Large intestine (tissue), 12 donors: ENCODE results near the gene PCK1. TPM values are rescaled to one million over a fixed set of nuclear protein-coding genes. Genes with fewer than 3 reads are reported as not detected.
"Not testable (repeated sequence)": the region's sequence is repeated elsewhere in the genome, so short reads cannot be mapped to it uniquely, and the experiment has no call there.

Experiments used
- DNase-seq, 2 donors: peaks; one replicate each; pipeline versions ENCODE4 v3.0.0 to v3.0.0-alpha.2; 2013
- H3K27ac ChIP-seq: one replicate; pipeline ENCODE4 v1.5.1; 2013; ENCODE audit warnings: low read length
- H3K27me3 ChIP-seq: 2 replicates; pipeline ENCODE4 v1.6.1; 2013; ENCODE audit warnings: low read length; ENCODE audit not compliant: control insufficient read depth, insufficient read depth
- H3K36me3 ChIP-seq: 2 replicates; pipeline ENCODE4 v1.6.1; 2013; ENCODE audit warnings: low read length; ENCODE audit not compliant: control insufficient read depth, insufficient read depth
- H3K4me1 ChIP-seq: one replicate; pipeline ENCODE4 v1.6.1; 2013; ENCODE audit warnings: low read length; ENCODE audit not compliant: control insufficient read depth, insufficient read depth
- H3K4me3 ChIP-seq: one replicate; pipeline ENCODE4 v1.5.1; 2013; ENCODE audit warnings: low read length
- H3K9me3 ChIP-seq: one replicate; pipeline ENCODE4 v1.6.1; 2013; ENCODE audit warnings: mild to moderate bottlenecking, low read depth, low read length, moderate library complexity; ENCODE audit not compliant: control insufficient read depth
- WGBS: methylation state at CpG from one replicate; pipeline ENCODE4 v1.1.5; 2013; ENCODE audit warnings: low lambda C conversion rate; ENCODE audit not compliant: insufficient coverage; 5-methylcytosine and 5-hydroxymethylcytosine counted together
- long read RNA-seq, 11 donors: transcript quantifications; one replicate each; lab custom pipeline, GENCODE V29; 2026
- polyA plus RNA-seq: library from polyadenylated mRNA; unstranded; fragments of 120-200 nt; gene quantifications from one replicate; pipeline ENCODE4 v1.2.1, GENCODE V29; 2013

Gene PCK1
- polyA plus RNA-seq, result 13.3 TPM
- long read RNA-seq, donor 1, result 0 reads
- long read RNA-seq, donor 2, partial matches to known transcripts, result 0 of 1 reads
- long read RNA-seq, donor 2, other reads (novel, unspliced or antisense), result 0 of 1 reads
- long read RNA-seq, donor 3, result 0 reads
- long read RNA-seq, donor 4, result 0 reads
- long read RNA-seq, donor 5, result 0 reads
- long read RNA-seq, donor 6, full-length matches to known transcripts, result 4 of 4 reads
- long read RNA-seq, donor 6, partial matches to known transcripts, result 0 of 4 reads
- long read RNA-seq, donor 6, other reads (novel, unspliced or antisense), result 0 of 4 reads
- long read RNA-seq, donor 7, result 0 reads
- long read RNA-seq, donor 8, partial matches to known transcripts, result 0 of 1 reads
- long read RNA-seq, donor 8, other reads (novel, unspliced or antisense), result 0 of 1 reads
- long read RNA-seq, donor 9, full-length matches to known transcripts, result 3 of 3 reads
- long read RNA-seq, donor 9, partial matches to known transcripts, result 0 of 3 reads
- long read RNA-seq, donor 9, other reads (novel, unspliced or antisense), result 0 of 3 reads
- long read RNA-seq, donor 10, full-length matches to known transcripts, result 2 of 2 reads
- long read RNA-seq, donor 10, partial matches to known transcripts, result 0 of 2 reads
- long read RNA-seq, donor 10, other reads (novel, unspliced or antisense), result 0 of 2 reads
- long read RNA-seq, donor 11, full-length matches to known transcripts, result 2 of 2 reads
- long read RNA-seq, donor 11, partial matches to known transcripts, result 0 of 2 reads
- long read RNA-seq, donor 11, other reads (novel, unspliced or antisense), result 0 of 2 reads

DNA sequence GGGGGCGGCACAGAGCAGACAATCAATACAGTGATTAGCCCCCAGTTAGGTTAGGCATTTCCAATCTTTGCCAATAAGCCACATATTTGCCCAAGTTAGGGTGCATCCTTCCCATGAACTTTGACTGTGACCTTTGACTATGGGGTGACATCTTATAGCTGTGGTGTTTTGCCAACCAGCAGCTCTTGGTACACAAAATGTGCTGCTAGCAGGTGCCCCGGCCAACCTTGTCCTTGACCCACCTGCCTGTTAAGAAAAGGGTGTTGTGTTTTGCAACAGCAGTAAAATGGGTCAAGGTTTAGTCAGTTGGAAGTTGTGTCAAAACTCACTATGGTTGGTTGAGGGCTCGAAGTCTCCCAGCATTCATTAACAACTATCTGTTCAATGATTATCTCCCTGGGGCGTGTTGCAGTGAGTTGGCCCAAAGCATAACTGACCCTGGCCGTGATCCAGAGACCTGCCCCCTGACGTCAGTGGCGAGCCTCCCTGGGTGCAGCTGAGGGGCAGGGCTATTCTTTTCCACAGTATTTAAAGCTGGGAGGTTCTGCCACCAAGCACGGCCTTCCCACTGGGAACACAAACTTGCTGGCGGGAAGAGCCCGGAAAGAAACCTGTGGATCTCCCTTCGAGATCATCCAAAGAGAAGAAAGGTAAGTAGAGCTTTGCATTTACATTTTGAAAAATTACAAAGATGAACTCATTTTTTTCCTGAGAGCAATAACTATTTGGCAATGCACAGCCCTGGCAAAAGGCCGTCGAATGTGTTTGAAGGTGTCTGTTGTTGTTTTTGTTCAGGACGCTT lies at the start of gene PCK1:
Gene PCK1 (plus strand): TSS at position 557 of the 802 bp plus-strand sequence. CDS start 302 bp downstream, outside the sequence.
- peak within 1 kb of the TSS; percentile 84 for H3K27ac ChIP-seq
- H3K9me3 ChIP-seq, result peaks cover 29% of the 10 kb centered on the region
- no peaks in the 10 kb centered on the region for H3K27me3 ChIP-seq
- H3K36me3 ChIP-seq, result peaks cover 30% of the 10 kb centered on the region
- H3K4me1 ChIP-seq, result peaks cover 37% of the 10 kb centered on the region
- WGBS, result 0% methylated on average over 1 of the region's 14 CpGs
- no peak within 1 kb of the TSS for H3K4me3 ChIP-seq
- DNase-seq, result peak; percentile 95 to 99

GRCh38 chr20:57511709-57512108 lies 49.2 kb upstream of the PCK1 start:
- not testable (repeated sequence) for H3K9me3 ChIP-seq, H3K27ac ChIP-seq, DNase-seq, H3K36me3 ChIP-seq, H3K4me3 ChIP-seq, H3K4me1 ChIP-seq, H3K27me3 ChIP-seq
- WGBS, result 80% methylated on average over 2 of the region's 7 CpGs

GRCh38 chr20:57512432-57512831 lies 48.5 kb upstream of the PCK1 start:
- no peaks in the 10 kb centered on the region for H3K36me3 ChIP-seq
- H3K27me3 ChIP-seq, result no peaks in the 10 kb centered on the region
- no peak for DNase-seq
- H3K4me1 ChIP-seq, result peaks cover 2% of the 10 kb centered on the region
- no peak overlapping the region for H3K4me3 ChIP-seq
- WGBS, result no CpG with 5 or more reads among the region's 5 CpGs
- no peak overlapping the region for H3K27ac ChIP-seq
- no peaks in the 10 kb centered on the region for H3K9me3 ChIP-seq

GRCh38 chr20:57513199-57513598 lies 47.7 kb upstream of the PCK1 start:
- H3K36me3 ChIP-seq, result no peaks in the 10 kb centered on the region
- H3K4me3 ChIP-seq, result no peak overlapping the region
- WGBS, result no CpG with 5 or more reads among the region's 1 CpG
- DNase-seq, result no peak
- no peak overlapping the region for H3K27ac ChIP-seq
- H3K9me3 ChIP-seq, result no peaks in the 10 kb centered on the region
- H3K27me3 ChIP-seq, result no peaks in the 10 kb centered on the region
- peaks cover 2% of the 10 kb centered on the region for H3K4me1 ChIP-seq

DNA sequence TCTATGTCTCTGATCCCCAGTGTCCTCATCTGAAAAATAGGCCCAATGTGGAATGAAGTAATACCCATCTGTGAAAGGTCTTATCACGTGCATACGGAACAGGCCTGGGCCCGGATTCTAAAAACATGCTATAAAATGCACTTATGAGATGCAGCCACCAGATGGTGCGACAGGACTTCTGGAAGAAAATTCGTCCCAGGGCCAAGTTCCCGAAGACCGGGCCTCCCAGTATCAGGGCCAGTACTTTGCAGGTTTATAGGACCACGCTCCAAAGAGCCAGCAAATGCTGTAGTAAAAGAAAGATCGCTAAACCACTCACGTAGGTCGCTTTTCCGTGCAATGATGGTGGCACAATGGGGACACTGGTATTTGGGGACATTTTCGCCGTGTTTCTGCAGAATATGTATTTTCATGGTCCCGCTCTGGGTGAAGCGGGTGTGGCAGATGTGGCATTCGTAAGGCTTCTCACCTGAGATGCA lies 46.6 kb upstream of the PCK1 start:
- Histone ChIP-seq H3K27me3 (no peaks in the 10 kb centered on the region), H3K4me1 (peaks cover 2% of the 10 kb centered on the region), H3K4me3 (no peak overlapping the region), H3K27ac (no peak overlapping the region), H3K36me3 (no peaks in the 10 kb centered on the region), H3K9me3 (no peaks in the 10 kb centered on the region)
- peak; percentile 61 to 66 for DNase-seq
- WGBS, result no CpG with 5 or more reads among the region's 17 CpGs

DNA sequence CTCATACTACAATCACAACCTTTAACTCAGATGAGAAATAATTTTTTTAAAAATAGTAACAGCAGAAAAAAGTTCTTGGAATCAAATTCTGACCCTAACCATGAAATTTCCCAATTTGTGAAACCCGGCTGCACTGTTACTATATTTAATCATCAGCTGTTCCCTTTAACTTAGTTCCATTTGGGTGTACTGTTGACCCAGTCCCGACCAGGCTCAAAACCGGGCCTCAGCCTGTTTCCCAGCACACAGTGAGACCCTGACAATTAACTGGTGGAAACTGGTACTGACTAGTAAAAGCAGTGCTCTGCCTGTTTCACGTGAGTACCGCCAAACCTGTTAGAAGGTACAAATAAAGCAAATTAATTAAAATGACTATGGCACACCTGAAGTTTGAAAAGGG lies 43.0 kb upstream of the PCK1 start:
- no peak overlapping the region for H3K4me3 ChIP-seq
- H3K27ac ChIP-seq, result no peak overlapping the region
- no CpG with 5 or more reads among the region's 5 CpGs for WGBS
- no peaks in the 10 kb centered on the region for H3K36me3 ChIP-seq
- no peaks in the 10 kb centered on the region for H3K9me3 ChIP-seq
- H3K27me3 ChIP-seq, result no peaks in the 10 kb centered on the region
- peaks cover 2% of the 10 kb centered on the region for H3K4me1 ChIP-seq
- no peak for DNase-seq

GRCh38 chr20:57522380-57523140 lies 38.4 kb upstream of the PCK1 start:
- WGBS, result 17% methylated on average over 1 of the region's 5 CpGs
- DNase-seq, result no peak
- Histone ChIP-seq H3K27me3 (no peaks in the 10 kb centered on the region), H3K27ac (no peak overlapping the region), H3K4me1 (peaks cover 2% of the 10 kb centered on the region), H3K9me3 (no peaks in the 10 kb centered on the region), H3K4me3 (no peak overlapping the region), H3K36me3 (no peaks in the 10 kb centered on the region)

- no peaks in the 10 kb centered on the region for H3K9me3 ChIP-seq
- H3K4me3 ChIP-seq, result no peak overlapping the region
- no peaks in the 10 kb centered on the region for H3K27me3 ChIP-seq
- no CpG with 5 or more reads among the region's 11 CpGs for WGBS
- DNase-seq, result no peak
- H3K27ac ChIP-seq, result no peak overlapping the region
- no peaks in the 10 kb centered on the region for H3K36me3 ChIP-seq
- H3K4me1 ChIP-seq, result peaks cover 2% of the 10 kb centered on the region
Observed at GRCh38 chr20:57523782-57524181, 37.1 kb upstream of the PCK1 start.

- peaks cover 2% of the 10 kb centered on the region for H3K4me1 ChIP-seq
- H3K27me3 ChIP-seq, result no peaks in the 10 kb centered on the region
- WGBS, result no CpG with 5 or more reads among the region's 43 CpGs
- no peak within 1 kb of the TSS for H3K27ac ChIP-seq
- no peaks in the 10 kb centered on the region for H3K9me3 ChIP-seq
- no peak for DNase-seq
- H3K4me3 ChIP-seq, result no peak within 1 kb of the TSS
- no peaks in the 10 kb centered on the region for H3K36me3 ChIP-seq
Observed at GRCh38 chr20:57524511-57525176, 36.3 kb upstream of the PCK1 start, which contains the start of gene CTCFL. Gene CTCFL (minus strand): TSS chr20:57525140. CDS start chr20:57524205, 935 bp downstream.
